GM21723 (cell line): Measurements from ENCODE around the gene C1orf105.

ENCODE experiments used
- ATAC-seq: cut with Tn5 transposase; IDR thresholded peaks from one replicate; pipeline ENCODE4 v1.9.1; 2021; ENCODE audit warnings: mild to moderate bottlenecking, moderate library complexity; ENCODE audit not compliant: unreplicated experiment

The C1orf105 gene

GRCh38 chr1:172395576-172395975 is 24.9 kb upstream of the C1orf105 start:
- ATAC-seq: no peak

- peak; percentile 35 for ATAC-seq
Observed at GRCh38 chr1:172397221-172397620, 23.3 kb upstream of the C1orf105 start.

- no peak for ATAC-seq
Observed at GRCh38 chr1:172397633-172398032, 22.9 kb upstream of the C1orf105 start.

- no peak for ATAC-seq
Observed at GRCh38 chr1:172398193-172398592, 22.3 kb upstream of the C1orf105 start.

- peak; percentile 47 for ATAC-seq
Observed at GRCh38 chr1:172398970-172399755, 21.3 kb upstream of the C1orf105 start.

- no peak for ATAC-seq
Observed at GRCh38 chr1:172399756-172400721, 20.4 kb upstream of the C1orf105 start.

GRCh38 chr1:172400722-172401105 is 19.8 kb upstream of the C1orf105 start:
- ATAC-seq: no peak

- ATAC-seq: no peak
Observed at GRCh38 chr1:172401477-172401876, 19.0 kb upstream of the C1orf105 start.

- ATAC-seq: no peak
Observed at GRCh38 chr1:172401892-172402291, 18.6 kb upstream of the C1orf105 start.

- no peak for ATAC-seq
Observed at GRCh38 chr1:172402878-172403569, 17.5 kb upstream of the C1orf105 start.

GRCh38 chr1:172404121-172404520 is 16.4 kb upstream of the C1orf105 start:
- ATAC-seq: no peak

- ATAC-seq: no peak
Observed at GRCh38 chr1:172405912-172406311, 14.6 kb upstream of the C1orf105 start.

- ATAC-seq: no peak
Observed at GRCh38 chr1:172406968-172407367, 13.5 kb upstream of the C1orf105 start.

- no peak for ATAC-seq
Observed at GRCh38 chr1:172408958-172409357, 11.5 kb upstream of the C1orf105 start.

- no peak for ATAC-seq
Observed at GRCh38 chr1:172410027-172410426, 10.5 kb upstream of the C1orf105 start.

GRCh38 chr1:172411791-172412338 is 8.6 kb upstream of the C1orf105 start:
- no peak for ATAC-seq

- ATAC-seq: no peak
Observed at GRCh38 chr1:172414331-172414730, 6.2 kb upstream of the C1orf105 start.

GRCh38 chr1:172416496-172417035 is 3.9 kb upstream of the C1orf105 start:
- no peak for ATAC-seq

GRCh38 chr1:172417557-172417956 is 2.9 kb upstream of the C1orf105 start:
- ATAC-seq: no peak

GRCh38 chr1:172421974-172422604 is 1.6 kb downstream of the C1orf105 start:
- no peak for ATAC-seq
